Endometrium (tissue), 2 donors: ENCODE data around the gene PTPRE.

Source experiments
- FAIRE-seq: peaks from 2 replicates; lab custom pipeline; 2012; peaks lifted over from hg19 to GRCh38; lab: Jason Lieb, UNC
- donor health status: control.
- donor health status: control.

The PTPRE gene

DNA sequence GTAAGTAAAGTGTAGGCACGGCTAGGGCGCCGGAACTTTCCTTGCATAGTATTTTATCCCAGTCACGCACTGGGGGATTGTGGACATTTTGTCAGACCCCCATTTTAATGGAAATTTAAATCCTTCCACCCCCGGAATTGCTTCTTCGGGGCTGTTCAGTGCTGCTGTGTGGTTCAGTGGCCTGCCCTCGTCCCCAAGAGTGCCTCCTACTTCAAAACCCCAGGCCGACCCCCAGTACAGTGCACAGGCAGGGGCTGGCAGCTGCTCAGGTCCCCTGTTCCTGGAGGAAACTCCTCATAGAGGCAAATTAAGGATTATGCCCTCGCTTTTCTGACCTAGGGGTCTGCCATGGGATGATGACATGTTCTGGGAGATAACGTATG lies 94.5 kb downstream of the PTPRE start:
- FAIRE-seq = no peak

- no peak for FAIRE-seq
These were observed 94.9 kb downstream of the PTPRE start for GRCh38 chr10:128001849-128002248.

DNA sequence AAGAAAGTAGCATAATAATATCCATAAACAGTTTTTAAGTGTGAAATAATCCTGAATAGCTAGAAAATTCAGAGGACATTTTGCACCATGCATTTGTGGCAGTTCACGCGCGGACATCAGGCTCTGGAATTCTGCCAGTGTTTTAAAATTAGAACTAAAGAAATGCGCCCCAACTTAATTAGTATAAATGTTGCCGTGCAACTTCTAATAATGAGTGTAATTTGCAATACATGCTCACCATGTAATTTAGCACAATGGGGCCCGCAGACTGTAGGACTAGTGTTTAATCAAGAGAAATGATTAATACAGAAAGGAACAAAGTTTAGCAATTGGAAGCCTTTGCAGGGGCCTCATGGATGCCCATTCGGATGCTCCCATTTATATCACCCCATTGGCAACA lies 96.6 kb downstream of the PTPRE start:
- FAIRE-seq = no peak

DNA sequence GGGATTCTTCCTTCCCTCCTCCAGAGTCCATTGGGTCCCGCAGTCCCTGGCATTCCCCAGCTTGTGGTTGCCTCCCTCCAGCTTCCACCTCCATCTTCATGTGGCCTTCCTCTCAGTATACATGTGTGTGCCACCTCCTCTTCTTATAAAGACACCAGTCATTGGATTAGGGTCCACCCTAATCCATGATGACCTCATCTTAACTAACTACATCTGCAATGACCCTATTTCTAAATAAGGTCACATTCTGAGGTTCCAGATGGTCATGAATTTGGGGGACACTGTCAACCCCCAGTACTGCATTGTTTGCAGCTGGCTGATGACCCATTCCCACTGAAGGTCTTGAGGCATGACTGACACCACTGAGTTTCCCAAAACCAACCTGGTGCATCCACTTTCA lies 99.0 kb downstream of the PTPRE start:
- FAIRE-seq = no peak

- FAIRE-seq = no peak
These were observed 100.2 kb downstream of the PTPRE start for GRCh38 chr10:128007056-128007455.

DNA sequence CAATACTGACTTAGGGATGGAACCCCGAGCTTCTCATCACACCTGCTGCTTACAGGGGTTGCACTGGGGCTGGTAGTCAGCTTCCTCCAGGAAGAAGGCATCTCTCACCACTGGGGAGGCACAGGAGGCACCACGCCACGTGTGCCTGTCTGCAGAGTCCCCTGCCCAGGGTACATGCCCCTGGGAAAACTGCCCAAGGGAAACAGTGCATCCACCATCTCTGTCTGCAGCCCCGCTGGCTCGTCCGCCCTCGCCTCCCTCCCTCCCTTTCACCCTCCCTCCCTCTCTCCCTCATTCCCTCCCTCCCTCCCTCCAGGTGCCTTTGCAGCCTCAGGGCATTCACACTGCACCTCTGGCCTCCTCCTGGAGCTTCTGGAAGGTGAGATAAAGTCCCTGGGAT lies 101.1 kb downstream of the PTPRE start:
- FAIRE-seq = no peak

GRCh38 chr10:128008521-128009250 lies 101.8 kb downstream of the PTPRE start:
- no peak for FAIRE-seq

DNA sequence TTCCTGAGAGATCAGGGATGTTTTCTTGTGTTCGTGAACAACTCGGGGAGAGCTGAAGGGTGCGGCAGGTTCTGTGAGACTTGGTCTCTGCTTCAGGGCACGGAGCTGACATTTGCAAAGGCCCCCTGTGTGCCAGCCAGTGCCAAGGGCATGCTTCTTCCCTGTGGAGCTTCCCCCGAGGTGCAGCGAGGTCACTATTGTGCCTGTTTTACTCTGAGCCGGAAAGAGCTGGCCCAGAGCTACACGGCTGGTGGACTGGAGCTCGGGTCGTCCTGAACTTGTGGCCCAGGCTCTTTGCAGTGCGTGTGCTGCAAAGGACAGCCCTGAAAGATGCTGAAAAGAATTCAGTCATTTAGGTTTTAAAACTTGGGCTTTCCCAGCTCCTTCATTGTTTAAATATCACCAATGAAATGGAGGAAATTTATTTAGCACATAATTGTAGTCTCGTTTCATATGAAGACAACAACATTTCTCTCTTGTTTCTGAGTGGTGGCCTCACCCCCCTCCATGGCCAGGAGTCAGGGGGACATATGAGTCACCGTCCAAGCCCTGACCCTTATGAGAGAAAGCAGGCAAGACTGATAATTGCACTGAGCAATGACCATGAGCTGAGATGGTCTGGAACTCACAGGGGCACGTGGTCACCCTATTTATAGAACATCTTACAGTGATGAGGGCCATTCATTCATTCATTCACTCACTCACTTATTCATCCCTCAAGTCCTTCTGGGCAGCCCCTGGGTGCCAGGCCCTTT lies 102.6 kb downstream of the PTPRE start:
- FAIRE-seq = no peak

DNA sequence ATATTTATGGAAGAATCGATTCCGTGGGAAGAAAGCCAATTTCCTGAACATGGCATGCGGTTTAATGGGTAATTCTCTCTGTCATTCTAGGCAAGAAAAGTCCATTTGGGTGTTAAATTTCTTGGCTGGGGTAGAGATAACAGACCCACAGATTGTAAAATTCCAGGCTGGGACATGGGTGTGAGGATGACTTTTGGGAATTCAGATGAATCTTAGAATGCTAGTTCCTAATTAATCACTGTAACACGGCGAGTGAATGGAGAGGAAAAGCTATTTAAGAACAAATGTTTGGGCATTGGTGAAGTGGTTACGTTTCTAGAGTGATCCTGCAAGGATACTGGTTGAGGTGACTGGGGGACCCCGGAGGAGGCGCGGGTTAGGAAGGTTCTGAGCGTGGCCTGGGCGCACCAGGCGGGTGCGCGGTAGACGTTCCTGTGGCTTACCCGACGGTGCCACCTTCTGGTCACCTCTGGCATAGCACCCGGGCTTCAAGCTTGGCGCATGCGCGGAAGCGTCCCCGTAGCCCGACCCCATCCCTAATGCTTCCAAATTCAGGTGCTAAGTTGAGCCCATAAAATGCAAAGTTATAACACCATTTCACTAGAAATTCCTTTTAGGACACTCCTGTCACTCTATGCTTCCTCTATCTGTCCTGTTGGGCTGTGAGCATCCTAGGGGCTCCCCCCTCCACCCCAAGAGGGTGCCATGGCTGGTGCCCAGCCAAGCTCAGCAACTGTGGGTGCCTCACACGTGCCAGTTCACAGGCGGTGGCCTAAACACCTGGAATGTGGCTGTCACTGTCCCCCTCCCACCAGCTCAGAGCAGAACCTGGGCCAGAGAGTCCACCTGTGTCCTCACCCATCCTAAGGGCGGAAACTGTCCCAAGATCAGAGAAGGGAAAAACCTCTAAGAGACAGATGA lies 104.4 kb downstream of the PTPRE start:
- FAIRE-seq = no peak

GRCh38 chr10:128013626-128014025 lies 106.7 kb downstream of the PTPRE start:
- no peak for FAIRE-seq

- FAIRE-seq = no peak
These were observed 107.3 kb downstream of the PTPRE start for GRCh38 chr10:128014236-128014635.

- FAIRE-seq = no peak
These were observed 109.6 kb downstream of the PTPRE start for GRCh38 chr10:128016423-128017060.

- no peak for FAIRE-seq
These were observed 110.9 kb downstream of the PTPRE start for GRCh38 chr10:128017822-128018221.

DNA sequence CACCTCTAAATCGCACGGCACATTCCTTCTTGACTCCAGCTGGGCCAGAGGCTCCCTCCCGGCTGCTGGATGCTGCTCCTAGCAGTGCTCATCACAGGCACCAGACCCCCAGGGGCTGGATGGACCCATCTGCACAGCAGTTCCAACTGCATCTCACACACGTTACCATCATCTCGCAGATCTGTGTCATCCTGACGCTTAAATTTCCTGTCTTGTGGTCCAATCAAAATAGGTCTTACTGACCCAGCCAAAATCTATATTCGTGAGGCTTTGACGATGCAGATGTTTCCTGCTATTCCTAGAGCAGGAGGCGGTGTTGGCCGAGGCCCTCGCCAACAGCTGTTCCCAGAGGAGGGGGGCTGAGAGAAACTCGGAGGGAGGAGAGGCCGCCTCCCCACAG lies 111.3 kb downstream of the PTPRE start:
- FAIRE-seq = no peak

GRCh38 chr10:128018691-128019090 lies 111.8 kb downstream of the PTPRE start:
- FAIRE-seq = no peak

DNA sequence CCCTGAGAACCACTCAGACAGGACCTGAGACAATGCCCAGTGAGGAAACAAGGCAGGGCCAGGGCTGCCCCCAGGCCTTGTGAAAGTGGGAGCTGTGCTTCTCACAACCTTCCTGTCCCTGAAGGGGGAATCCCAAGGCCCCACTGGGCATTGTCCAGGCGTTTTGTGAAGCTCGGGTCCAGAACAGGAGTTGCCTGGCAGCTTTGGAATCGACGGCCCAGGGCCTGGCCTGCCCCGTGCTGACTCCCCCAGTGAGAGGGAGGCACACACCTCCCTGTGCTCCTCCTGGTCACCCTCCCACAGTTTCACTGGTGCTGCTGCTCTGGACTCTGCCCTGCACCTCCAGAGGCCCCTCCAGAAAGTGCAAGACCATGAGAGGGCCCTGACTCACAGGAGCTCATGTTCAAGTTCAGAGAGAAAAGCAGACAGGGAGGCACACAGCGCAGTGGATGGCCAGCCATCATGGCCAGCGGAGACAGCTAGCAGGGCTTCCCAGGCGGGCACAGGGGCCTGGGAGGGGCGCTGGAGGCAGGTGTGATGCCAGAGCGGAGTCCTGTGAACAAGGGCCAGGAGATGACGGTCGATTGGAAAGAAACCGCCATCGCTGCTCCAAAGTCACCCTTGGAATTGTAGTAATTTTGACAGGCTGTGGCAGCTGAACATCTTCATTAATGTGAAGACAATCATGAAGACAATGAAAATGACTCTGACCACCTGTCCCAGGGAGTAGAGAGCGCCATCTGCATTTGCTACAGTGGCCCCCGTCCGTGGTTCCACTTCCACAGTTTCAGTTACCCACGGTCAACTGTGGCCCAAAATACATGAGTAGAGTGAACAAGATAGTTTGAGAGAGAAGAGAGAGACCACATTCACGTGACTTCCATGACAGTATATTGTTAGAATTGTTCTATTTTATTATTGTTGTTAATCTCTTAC lies 115.6 kb downstream of the PTPRE start:
- FAIRE-seq = no peak

DNA sequence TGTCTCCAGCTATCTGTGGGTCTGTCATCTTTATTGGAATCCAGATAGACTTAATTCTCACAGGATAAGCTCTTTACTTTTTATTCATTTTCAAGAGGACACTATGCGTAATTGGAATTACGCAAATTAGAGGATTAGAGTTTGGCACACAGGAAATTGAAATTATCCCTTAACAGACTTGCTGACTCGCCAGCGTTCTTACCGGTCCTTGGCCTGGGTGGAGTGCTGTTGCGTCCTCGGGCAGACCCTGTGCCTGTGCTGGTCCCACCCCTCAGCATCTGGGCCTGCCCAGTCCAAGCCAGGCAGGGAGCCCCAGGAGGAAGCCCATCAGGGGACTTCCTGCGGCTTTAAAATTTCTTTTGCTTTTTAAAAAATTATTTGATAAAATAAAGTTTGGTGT lies 117.5 kb downstream of the PTPRE start:
- FAIRE-seq = no peak

GRCh38 chr10:128025437-128025836 lies 118.5 kb downstream of the PTPRE start:
- FAIRE-seq = no peak

DNA sequence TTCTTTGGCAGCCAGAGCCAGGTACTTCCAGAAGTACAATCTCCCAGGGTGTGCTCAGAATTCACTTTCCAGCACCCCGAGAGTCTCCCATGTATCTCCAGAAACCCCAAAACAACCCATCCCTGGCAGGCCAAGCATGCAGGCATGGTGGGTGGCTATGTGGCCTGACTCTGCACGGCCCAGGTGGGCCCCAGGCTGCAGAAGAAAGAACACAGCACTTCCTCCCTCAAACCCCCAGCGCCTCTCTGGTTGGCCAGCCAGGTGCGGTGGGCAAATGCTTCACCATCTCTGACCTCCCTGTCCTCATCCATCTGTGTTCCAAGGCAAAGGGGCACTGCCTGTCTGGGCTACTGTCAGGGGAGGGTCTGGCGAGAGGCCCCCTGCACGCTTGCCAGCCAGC lies 119.0 kb downstream of the PTPRE start:
- FAIRE-seq = no peak

GRCh38 chr10:128026615-128027300 lies 119.9 kb downstream of the PTPRE start:
- FAIRE-seq = no peak

GRCh38 chr10:128027306-128027705 lies 120.4 kb downstream of the PTPRE start:
- FAIRE-seq = no peak
